Measurements from ENCODE around the gene TNMD. TPM values are rescaled to one million over a fixed set of nuclear protein-coding genes. Genes with fewer than 3 reads are reported as not detected.
"Not testable (repeated sequence)": the region's sequence is repeated elsewhere in the genome, so short reads cannot be mapped to it uniquely, and the experiment has no call there.

Gene TNMD
- total RNA-seq: 1 to 10 TPM in 1 of 4 donors, under 1 TPM in 1, not detected in 2; 0.68 to 1.1 TPM

DNA sequence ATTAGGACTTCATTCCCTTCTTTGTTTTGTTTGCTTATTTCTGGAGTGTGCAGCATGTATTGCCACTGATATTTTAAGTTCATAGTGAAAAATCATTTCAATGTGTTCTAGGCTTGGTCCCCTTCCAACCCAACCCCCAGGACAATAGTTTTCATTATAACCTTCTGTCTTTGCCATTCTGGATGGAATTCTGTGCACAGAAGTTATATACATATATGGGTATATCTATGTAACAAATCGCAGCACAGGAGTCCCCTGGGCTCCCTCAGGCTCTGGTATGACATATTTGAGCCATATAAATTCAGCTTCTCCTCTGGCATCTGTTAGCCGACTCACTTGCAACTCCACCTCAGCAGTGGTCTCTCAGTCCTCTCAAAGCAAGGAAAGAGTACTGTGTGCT lies at the start of gene TNMD:
Gene TNMD (plus strand): TSS at position 326 of the 400 bp plus-strand sequence. CDS start 83 bp downstream, outside the sequence.
- no peak within 1 kb of the TSS for H3K4me3 ChIP-seq
- no peak within 1 kb of the TSS for H3K27ac ChIP-seq
- H3K9me3 ChIP-seq: no peaks in the 10 kb centered on the region
- peaks cover 0 to 12% (median 0%) of the 10 kb centered on the region in 4 donors for H3K4me1 ChIP-seq
- DNase-seq: no peak
- intact Hi-C loops (cut with DNase I; ENCODE audit: low total_unique reads) (no loop called here), in situ Hi-C loops (cut with MboI; ENCODE audit: low pct_ligation_motif_present in 1 of 4, low pct_unique_long_range_greater_than_20kb in 1 of 4, low sequenced_read_pairs in 3 of 4) (no loop called here)
- no peaks in the 10 kb centered on the region for H3K36me3 ChIP-seq
- 65% methylated on average over 2 of the region's 2 CpGs; no CpG with 5 or more reads in 1 of the 2 donors for WGBS, 2 donors (ENCODE audit: low coverage in 1 of 2)
- H3K27me3 ChIP-seq: no peaks in the 10 kb centered on the region
- TF ChIP-seq POLR2A (IDR thresholded peaks at IDR 0.05) (no peak), EP300 (IDR thresholded peaks at IDR 0.05; ENCODE audit: low read depth) (no peak), POLR2AphosphoS5 (IDR thresholded peaks at IDR 0.05) (no peak), CTCF (IDR thresholded peaks at IDR 0.05) (no peak)

DNA sequence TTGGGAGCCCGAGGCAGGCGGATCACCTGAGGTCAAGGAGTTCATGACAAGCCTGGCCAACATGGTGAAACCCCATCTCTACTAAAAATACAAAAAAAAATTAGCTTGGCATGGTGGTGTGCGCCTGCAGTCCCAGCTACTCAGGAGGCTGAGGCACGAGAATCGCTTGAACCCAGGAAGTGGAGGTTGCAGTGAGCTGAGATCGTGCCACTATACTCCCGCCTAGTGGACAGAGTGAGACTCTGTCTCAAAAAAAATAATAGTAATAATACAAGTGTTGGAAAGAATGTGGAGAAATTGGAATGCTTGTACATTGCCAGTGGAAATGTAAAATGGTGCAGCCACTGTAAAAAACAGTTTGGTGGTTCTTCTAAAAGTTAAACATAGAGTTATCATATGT lies 19.2 kb upstream of the TNMD start:
- DNase-seq; H3K36me3 ChIP-seq; intact Hi-C loops (cut with DNase I; ENCODE audit: low total_unique reads); H3K4me3 ChIP-seq; H3K27ac ChIP-seq; in situ Hi-C loops (cut with MboI; ENCODE audit: low pct_ligation_motif_present in 1 of 4, low pct_unique_long_range_greater_than_20kb in 1 of 4, low sequenced_read_pairs in 3 of 4); H3K4me1 ChIP-seq; H3K9me3 ChIP-seq; H3K27me3 ChIP-seq: not testable (repeated sequence)
- 62% methylated on average over 7 of the region's 7 CpGs; no CpG with 5 or more reads in 1 of the 2 donors for WGBS, 2 donors (ENCODE audit: low coverage in 1 of 2)
- TF ChIP-seq CTCF (IDR thresholded peaks at IDR 0.05): peak in 1 of 5 experiments; percentile 13

DNA sequence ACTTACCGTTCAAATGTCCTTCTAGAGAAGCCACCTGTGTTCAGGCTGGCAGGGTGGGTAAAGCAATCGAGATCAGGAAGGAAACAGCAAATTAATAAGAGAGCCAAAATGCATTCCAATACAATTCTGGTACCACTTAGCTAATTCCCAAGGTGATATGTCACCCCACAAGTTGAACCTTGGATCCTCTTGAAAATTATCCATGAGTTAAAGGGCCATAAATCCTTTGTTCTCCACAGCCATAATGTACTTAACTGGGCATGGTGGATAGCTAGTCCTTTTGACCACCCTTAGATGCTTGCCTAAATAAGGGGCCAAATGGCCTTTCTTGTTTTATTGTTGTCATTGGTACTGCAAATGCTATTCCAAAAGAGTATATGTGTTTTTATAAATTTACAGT lies 2.0 kb downstream of the TNMD start:
- H3K27ac ChIP-seq: no peak overlapping the region
- intact Hi-C loops (cut with DNase I; ENCODE audit: low total_unique reads) (no loop called here), in situ Hi-C loops (cut with MboI; ENCODE audit: low pct_ligation_motif_present in 1 of 4, low pct_unique_long_range_greater_than_20kb in 1 of 4, low sequenced_read_pairs in 3 of 4) (no loop called here)
- H3K4me1 ChIP-seq: peaks cover 0 to 14% (median 0%) of the 10 kb centered on the region in 4 donors
- H3K27me3 ChIP-seq: no peaks in the 10 kb centered on the region
- no peaks in the 10 kb centered on the region for H3K36me3 ChIP-seq
- no peaks in the 10 kb centered on the region for H3K9me3 ChIP-seq
- no peak for DNase-seq
- TF ChIP-seq CTCF (IDR thresholded peaks at IDR 0.05) (no peak), POLR2AphosphoS5 (IDR thresholded peaks at IDR 0.05) (no peak), POLR2A (IDR thresholded peaks at IDR 0.05) (no peak), EP300 (IDR thresholded peaks at IDR 0.05; ENCODE audit: low read depth) (no peak)
- WGBS, 2 donors (ENCODE audit: low coverage in 1 of 2): 44% methylated on average over 2 of the region's 2 CpGs
- H3K4me3 ChIP-seq: no peak overlapping the region

- H3K27me3 ChIP-seq: no peaks in the 10 kb centered on the region
- intact Hi-C loops (cut with DNase I; ENCODE audit: low total_unique reads) (no loop called here), in situ Hi-C loops (cut with MboI; ENCODE audit: low pct_ligation_motif_present in 1 of 4, low pct_unique_long_range_greater_than_20kb in 1 of 4, low sequenced_read_pairs in 3 of 4) (no loop called here)
- no peaks in the 10 kb centered on the region for H3K36me3 ChIP-seq
- peak; percentile 15 for DNase-seq
- no peak for TF ChIP-seq POLR2A (IDR thresholded peaks at IDR 0.05)
- 23% methylated on average over 2 of the region's 2 CpGs; no CpG with 5 or more reads in 1 of the 2 donors for WGBS, 2 donors (ENCODE audit: low coverage in 1 of 2)
- H3K4me1 ChIP-seq: peaks cover 0 to 24% (median 0%) of the 10 kb centered on the region in 4 donors
- H3K9me3 ChIP-seq: no peaks in the 10 kb centered on the region
- H3K27ac ChIP-seq: peak overlapping the region in 1 of 4 donors; percentile 12
- H3K4me3 ChIP-seq: no peak overlapping the region
Observed at GRCh38 chrX:100587861-100588260, 3.1 kb downstream of the TNMD start.
